Activated naive CD4-positive, alpha-beta T cell treated with anti-CD3 and anti-CD28 coated beads, Interleukin-2, amount 50 U/mL, for 16 hours (primary cell): Measurements from ENCODE around the gene TNXB.
"Not testable (repeated sequence)": the region's sequence is repeated elsewhere in the genome, so short reads cannot be mapped to it uniquely, and the experiment has no call there.

Experiments
- DNase-seq: peaks from one replicate; pipeline ENCODE4 v3.0.0-alpha.2; 2020

The TNXB gene

GRCh38 chr6:32052626-32053025 is 56.5 kb downstream of the TNXB start:
- DNase-seq = not testable (repeated sequence)

GRCh38 chr6:32050562-32050961 is 58.6 kb downstream of the TNXB start:
- DNase-seq = no peak

- not testable (repeated sequence) for DNase-seq
These were observed 59.4 kb downstream of the TNXB start for GRCh38 chr6:32049736-32050135.

GRCh38 chr6:32049149-32049548 is 60.0 kb downstream of the TNXB start:
- DNase-seq = not testable (repeated sequence)

GRCh38 chr6:32047855-32048766 is 61.0 kb downstream of the TNXB start:
- DNase-seq = peak; percentile 68

- DNase-seq = no peak
These were observed 61.6 kb downstream of the TNXB start for GRCh38 chr6:32047539-32047854.

GRCh38 chr6:32047084-32047478 is 62.1 kb downstream of the TNXB start:
- no peak for DNase-seq

GRCh38 chr6:32046450-32047083 is 62.6 kb downstream of the TNXB start:
- DNase-seq = no peak

GRCh38 chr6:32045811-32046449 is 63.2 kb downstream of the TNXB start:
- no peak for DNase-seq

- not testable (repeated sequence) for DNase-seq
These were observed 64.2 kb downstream of the TNXB start for GRCh38 chr6:32044916-32045315.

- DNase-seq = not testable (repeated sequence)
These were observed 65.4 kb downstream of the TNXB start for GRCh38 chr6:32043589-32044380.

GRCh38 chr6:32042276-32042675 is 66.9 kb downstream of the TNXB start:
- not testable (repeated sequence) for DNase-seq

- not testable (repeated sequence) for DNase-seq
These were observed 67.8 kb downstream of the TNXB start for GRCh38 chr6:32041385-32041784.

- DNase-seq = not testable (repeated sequence)
These were observed 68.2 kb downstream of the TNXB start for GRCh38 chr6:32041050-32041321.

GRCh38 chr6:32040299-32041049 is 68.7 kb downstream of the TNXB start:
- DNase-seq = not testable (repeated sequence)

GRCh38 chr6:32039321-32040274 is 69.5 kb downstream of the TNXB start:
- DNase-seq = not testable (repeated sequence)

GRCh38 chr6:32038878-32039277 is 70.3 kb downstream of the TNXB start:
- DNase-seq = not testable (repeated sequence)

GRCh38 chr6:32037598-32038524 is 71.3 kb downstream of the TNXB start, which contains the start of gene CYP21A2:
CYP21A2 (plus strand) TSS chr6:32038415; CDS start chr6:32038423, 8 bp downstream.
- DNase-seq = not testable (repeated sequence)

GRCh38 chr6:32037136-32037535 is 72.0 kb downstream of the TNXB start:
- DNase-seq = not testable (repeated sequence)
